Loucy (cell line): ENCODE data around the gene LRRN2.

ENCODE experiments used
- H2AFZ ChIP-seq: fragments of 200-600 bp; sonication (generic); 2 replicates; pipeline ENCODE4 v1.6.0; 2016; ENCODE audit warnings: antibody characterized with exemption, mild to moderate bottlenecking, low read length, moderate library complexity
- H3F3A ChIP-seq: fragments of 200-600 bp; 2 replicates; pipeline ENCODE4 v1.6.0; 2016; ENCODE audit warnings: antibody characterized with exemption, low read depth, mild to moderate bottlenecking
- H3K27me3 ChIP-seq: fragments of 200-600 bp; sonication (generic); 2 replicates; pipeline ENCODE4 v1.6.1; 2014; ENCODE audit warnings: low read length, mild to moderate bottlenecking; ENCODE audit not compliant: insufficient read depth, poor library complexity, severe bottlenecking
- H3K36me3 ChIP-seq: fragments of 200-600 bp; sonication (generic); 2 replicates; pipeline ENCODE4 v1.6.1; 2016; ENCODE audit warnings: low read length; ENCODE audit not compliant: insufficient read depth
- H3K4me1 ChIP-seq: fragments of 200-600 bp; sonication (generic); 2 replicates; pipeline ENCODE4 v1.5.1; 2014; ENCODE audit warnings: low read length, mild to moderate bottlenecking; ENCODE audit not compliant: insufficient read depth, poor library complexity, severe bottlenecking
- H3K4me2 ChIP-seq: fragments of 200-600 bp; sonication (generic); 2 replicates; pipeline ENCODE4 v1.6.0; 2014; ENCODE audit warnings: antibody characterized with exemption, low read length, low read depth, mild to moderate bottlenecking; ENCODE audit not compliant: poor library complexity, severe bottlenecking
- H3K4me3 ChIP-seq: fragments of 200-600 bp; sonication (generic); 2 replicates; pipeline ENCODE4 v1.5.1; 2014; ENCODE audit warnings: low read length, mild to moderate bottlenecking, mixed read lengths; ENCODE audit not compliant: poor library complexity, severe bottlenecking
- H3K79me2 ChIP-seq: fragments of 200-600 bp; sonication (generic); 2 replicates; pipeline ENCODE4 v1.6.1; 2014; ENCODE audit warnings: low read length; ENCODE audit not compliant: insufficient read depth
- H3K9ac ChIP-seq: fragments of 200-600 bp; sonication (generic); 2 replicates; pipeline ENCODE4 v1.6.0; 2014; ENCODE audit warnings: mild to moderate bottlenecking, low read depth, low read length, moderate library complexity; ENCODE audit not compliant: poor library complexity, severe bottlenecking
- H3K9me2 ChIP-seq: fragments of 200-600 bp; sonication (generic); replicated peaks from 2 replicates; pipeline ENCODE4 v1.6.1; 2016; ENCODE audit warnings: low read depth, low read length, mixed read lengths
- H3K9me3 ChIP-seq: fragments of 200-600 bp; sonication (generic); 2 replicates; pipeline ENCODE4 v1.6.1; 2014; ENCODE audit warnings: mild to moderate bottlenecking, antibody characterized with exemption, low read length, low read depth; ENCODE audit not compliant: insufficient read depth
- H4K20me1 ChIP-seq: fragments of 200-600 bp; sonication (generic); 2 replicates; pipeline ENCODE4 v1.6.0; 2014; ENCODE audit warnings: antibody characterized with exemption, low read length, mild to moderate bottlenecking; ENCODE audit not compliant: insufficient read depth, poor library complexity, severe bottlenecking
- EZH2phosphoT487 ChIP-seq: fragments of 200-600 bp; IDR thresholded peaks from 2 replicates; pipeline ENCODE4 v1.6.1; 2018; ENCODE audit warnings: antibody characterized with exemption, mild to moderate bottlenecking, moderate library complexity, borderline replicate concordance
- TF ChIP-seq, protein P1 (sequence below): fragments of 200-600 bp; sonication (generic); conservative IDR thresholded peaks from 2 replicates; pipeline ENCODE4 v1.5.1; 2014; ENCODE audit warnings: mild to moderate bottlenecking, antibody characterized with exemption, low read length

LRRN2 gene

GRCh38 chr1:204581759-204582158 is 103.8 kb downstream of the LRRN2 start:
- Histone ChIP-seq H3K36me3 (no peaks in the 10 kb centered on the region), H3K4me3 (no peak overlapping the region), H3K4me1 (no peaks in the 10 kb centered on the region), H3F3A (no peaks in the 10 kb centered on the region), H3K4me2 (no peak overlapping the region), H3K27me3 (no peaks in the 10 kb centered on the region), H3K79me2 (no peaks in the 10 kb centered on the region), H4K20me1 (no peaks in the 10 kb centered on the region), H3K9ac (no peak overlapping the region), H3K9me3 (no peaks in the 10 kb centered on the region), H2AFZ (no peak overlapping the region), H3K9me2 (no peaks in the 10 kb centered on the region)
- TF ChIP-seq, protein P1, sequence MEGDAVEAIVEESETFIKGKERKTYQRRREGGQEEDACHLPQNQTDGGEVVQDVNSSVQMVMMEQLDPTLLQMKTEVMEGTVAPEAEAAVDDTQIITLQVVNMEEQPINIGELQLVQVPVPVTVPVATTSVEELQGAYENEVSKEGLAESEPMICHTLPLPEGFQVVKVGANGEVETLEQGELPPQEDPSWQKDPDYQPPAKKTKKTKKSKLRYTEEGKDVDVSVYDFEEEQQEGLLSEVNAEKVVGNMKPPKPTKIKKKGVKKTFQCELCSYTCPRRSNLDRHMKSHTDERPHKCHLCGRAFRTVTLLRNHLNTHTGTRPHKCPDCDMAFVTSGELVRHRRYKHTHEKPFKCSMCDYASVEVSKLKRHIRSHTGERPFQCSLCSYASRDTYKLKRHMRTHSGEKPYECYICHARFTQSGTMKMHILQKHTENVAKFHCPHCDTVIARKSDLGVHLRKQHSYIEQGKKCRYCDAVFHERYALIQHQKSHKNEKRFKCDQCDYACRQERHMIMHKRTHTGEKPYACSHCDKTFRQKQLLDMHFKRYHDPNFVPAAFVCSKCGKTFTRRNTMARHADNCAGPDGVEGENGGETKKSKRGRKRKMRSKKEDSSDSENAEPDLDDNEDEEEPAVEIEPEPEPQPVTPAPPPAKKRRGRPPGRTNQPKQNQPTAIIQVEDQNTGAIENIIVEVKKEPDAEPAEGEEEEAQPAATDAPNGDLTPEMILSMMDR: no peak
- TF ChIP-seq EZH2phosphoT487: no peak

- H3F3A ChIP-seq: no peaks in the 10 kb centered on the region
- H2AFZ ChIP-seq: no peak overlapping the region
- no peak for TF ChIP-seq EZH2phosphoT487
- TF ChIP-seq, protein P1: no peak
- no peaks in the 10 kb centered on the region for H3K79me2 ChIP-seq
- no peak overlapping the region for H3K9ac ChIP-seq
- H3K36me3 ChIP-seq: no peaks in the 10 kb centered on the region
- no peaks in the 10 kb centered on the region for H3K27me3 ChIP-seq
- no peaks in the 10 kb centered on the region for H4K20me1 ChIP-seq
- H3K4me1 ChIP-seq: no peaks in the 10 kb centered on the region
- no peaks in the 10 kb centered on the region for H3K9me2 ChIP-seq
- no peaks in the 10 kb centered on the region for H3K9me3 ChIP-seq
- no peak overlapping the region for H3K4me2 ChIP-seq
- H3K4me3 ChIP-seq: no peak overlapping the region
Observed at GRCh38 chr1:204580862-204581261, 104.7 kb downstream of the LRRN2 start.

GRCh38 chr1:204579681-204580080 is 105.9 kb downstream of the LRRN2 start:
- Histone ChIP-seq H3K36me3 (no peaks in the 10 kb centered on the region), H3K4me3 (no peak overlapping the region), H2AFZ (no peak overlapping the region), H4K20me1 (no peaks in the 10 kb centered on the region), H3K4me2 (no peak overlapping the region), H3K9me3 (no peaks in the 10 kb centered on the region), H3K4me1 (no peaks in the 10 kb centered on the region), H3K79me2 (no peaks in the 10 kb centered on the region), H3K9ac (no peak overlapping the region), H3F3A (no peaks in the 10 kb centered on the region), H3K9me2 (no peaks in the 10 kb centered on the region), H3K27me3 (no peaks in the 10 kb centered on the region)
- no peak for TF ChIP-seq EZH2phosphoT487
- TF ChIP-seq, protein P1: no peak
